ENCODE data around the gene ST6GALNAC5.

- TF ChIP-seq CTCF (conservative IDR thresholded peaks at IDR 0.05) (no peak), ZFX (IDR thresholded peaks at IDR 0.05) (no peak)
Observed at GRCh38 chr1:77063118-77063517, 195.8 kb downstream of the ST6GALNAC5 start.

Data from C4-2B (cell line).